ENCODE data around the gene MOSPD3.

The MOSPD3 gene

DNA sequence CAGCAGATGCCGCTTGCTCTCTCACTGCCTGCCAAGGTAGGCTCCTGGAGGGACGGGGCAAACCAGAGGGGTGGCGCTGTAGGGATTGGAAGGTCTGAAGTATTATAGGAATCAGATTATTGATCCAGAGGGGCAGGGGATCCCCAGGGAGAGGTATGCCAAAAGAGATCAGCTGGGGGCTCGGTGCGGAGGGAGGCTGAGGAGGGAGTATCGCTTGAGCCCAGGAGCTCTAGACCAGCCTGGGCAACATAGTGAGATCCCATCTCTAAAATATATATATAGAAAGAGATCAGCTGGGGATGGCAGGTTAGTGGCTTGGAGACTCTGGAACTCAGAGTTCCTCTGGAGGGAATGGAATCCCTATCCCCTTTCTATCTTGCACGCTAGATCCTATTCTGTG lies 17.2 kb upstream of the MOSPD3 start:
- DNase-seq, result no peak

DNA sequence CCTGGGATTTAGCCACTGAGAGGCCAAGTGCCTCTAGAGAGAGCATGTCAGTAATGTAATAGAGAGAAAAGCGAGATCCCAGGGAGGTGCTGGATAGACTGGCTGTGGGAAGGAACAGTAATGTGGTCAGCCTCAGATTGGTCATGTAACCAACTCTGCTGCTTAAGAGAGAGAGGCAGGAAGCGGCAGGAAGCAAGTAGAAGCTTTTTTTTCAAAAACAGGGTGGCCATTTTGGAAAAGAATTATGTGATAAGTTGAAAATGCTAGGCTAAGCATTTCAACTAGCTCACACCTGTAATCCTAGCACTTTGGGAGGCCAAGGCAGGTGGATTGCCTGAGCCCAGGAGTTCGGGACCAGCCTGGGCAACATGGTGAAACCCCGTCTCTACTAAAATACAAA lies 13.9 kb upstream of the MOSPD3 start:
- DNase-seq, result no peak

DNA sequence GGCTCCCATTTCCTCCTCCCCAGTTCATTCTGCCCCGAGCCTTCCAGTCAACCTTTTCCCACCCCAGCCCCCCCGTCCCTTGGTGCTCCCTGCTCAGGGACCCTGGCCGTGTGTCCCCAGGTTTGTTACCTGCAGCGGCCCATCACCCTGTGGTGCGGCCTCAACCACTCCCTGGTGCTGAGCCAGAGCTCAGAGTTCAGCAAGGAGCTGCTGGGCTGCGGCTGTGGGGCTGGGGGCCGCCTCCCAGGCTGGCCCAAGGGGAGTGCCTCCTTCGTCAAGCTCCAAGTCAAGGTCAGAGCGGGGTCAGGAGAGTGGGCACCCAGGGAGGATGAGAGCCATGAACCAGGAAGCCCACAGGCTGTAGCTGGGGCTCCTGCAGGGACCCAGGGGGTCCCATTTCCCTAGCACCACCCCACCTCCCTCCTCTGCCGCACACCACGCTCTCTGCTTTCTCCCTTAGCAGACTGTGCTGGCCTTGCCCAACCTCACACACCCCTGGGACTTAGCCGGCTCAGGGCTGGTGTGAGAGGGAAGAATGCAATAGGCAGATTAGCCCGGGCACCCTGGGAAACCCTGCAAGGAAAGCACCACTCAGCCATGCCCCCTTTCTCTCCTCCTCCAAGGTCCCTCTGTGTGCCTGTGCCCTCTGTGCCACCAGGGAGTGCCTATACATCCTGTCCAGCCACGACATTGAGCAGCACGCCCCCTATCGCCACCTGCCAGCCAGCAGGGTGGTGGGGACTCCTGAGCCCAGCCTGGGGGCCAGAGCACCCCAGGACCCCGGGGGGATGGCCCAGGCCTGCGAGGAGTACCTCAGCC lies 12.2 kb upstream of the MOSPD3 start:
- DNase-seq, result no peak

DNA sequence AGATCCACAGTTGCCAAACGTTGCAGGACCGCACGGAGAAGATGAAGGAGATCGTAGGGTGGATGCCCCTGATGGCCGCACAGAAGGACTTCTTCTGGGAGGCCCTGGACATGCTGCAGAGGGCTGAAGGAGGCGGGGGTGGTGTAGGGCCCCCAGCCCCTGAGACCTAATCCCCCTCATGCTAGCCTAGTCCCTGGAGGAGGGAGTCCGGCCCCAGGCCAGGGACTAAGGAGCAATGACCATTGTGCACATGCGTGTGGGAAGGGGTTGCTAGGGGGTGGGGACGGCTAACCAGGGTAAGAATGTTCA lies 11.7 kb upstream of the MOSPD3 start:
- DNase-seq, result no peak

DNA sequence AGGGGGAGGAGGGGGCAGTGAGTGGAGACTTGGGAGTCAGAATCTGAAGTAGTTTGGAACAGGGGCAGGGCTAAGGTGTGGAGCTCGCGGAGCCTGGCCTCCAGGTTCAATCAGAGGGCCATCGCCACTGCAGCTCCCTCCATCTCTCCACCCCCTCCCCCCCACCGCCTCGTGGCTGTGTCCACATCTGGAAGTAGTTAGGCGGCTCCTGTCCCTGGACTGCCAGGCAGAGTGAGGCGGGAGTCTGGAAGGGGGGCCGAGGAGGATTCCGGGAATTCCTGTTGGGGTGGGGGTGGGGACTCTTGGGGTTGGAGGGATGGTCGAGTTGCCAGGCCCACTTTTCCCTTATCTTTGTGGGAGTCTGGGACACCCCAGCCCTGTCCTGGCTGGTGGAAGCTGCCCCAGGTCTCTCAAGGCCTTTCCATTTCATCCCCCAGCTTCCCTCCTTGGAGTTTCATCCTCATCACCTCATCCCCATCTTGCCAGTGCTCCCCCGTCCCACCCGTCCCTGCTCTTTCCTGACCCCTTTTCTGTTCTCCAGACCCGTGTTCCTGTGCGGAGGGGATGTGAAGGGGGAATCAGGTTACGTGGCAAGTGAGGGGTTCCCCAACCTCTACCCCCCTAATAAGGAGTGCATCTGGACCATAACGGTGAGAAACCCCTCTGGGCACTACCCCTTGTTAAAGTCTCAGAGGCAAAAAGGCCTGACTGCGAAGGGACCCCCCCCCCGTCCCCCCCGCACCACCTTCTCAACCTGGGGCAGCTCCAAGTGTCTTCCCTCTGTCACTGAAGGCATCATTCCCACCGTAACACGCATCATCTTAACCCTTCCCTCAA lies 9.2 kb upstream of the MOSPD3 start:
- no peak for DNase-seq

DNA sequence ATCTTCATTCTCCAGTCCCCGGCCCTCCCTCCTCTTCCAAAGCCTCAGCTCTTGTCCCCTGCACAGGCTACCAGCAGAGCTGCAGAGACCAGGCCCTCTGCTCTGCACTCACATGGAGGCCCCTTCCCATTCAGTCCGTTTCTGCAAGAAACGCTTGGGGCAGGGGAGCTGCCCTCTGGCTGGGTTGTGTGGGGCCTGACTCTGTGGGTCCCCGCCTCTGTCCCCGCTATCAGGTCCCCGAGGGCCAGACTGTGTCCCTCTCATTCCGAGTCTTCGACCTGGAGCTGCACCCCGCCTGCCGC lies 8.7 kb upstream of the MOSPD3 start:
- DNase-seq, result no peak

DNA sequence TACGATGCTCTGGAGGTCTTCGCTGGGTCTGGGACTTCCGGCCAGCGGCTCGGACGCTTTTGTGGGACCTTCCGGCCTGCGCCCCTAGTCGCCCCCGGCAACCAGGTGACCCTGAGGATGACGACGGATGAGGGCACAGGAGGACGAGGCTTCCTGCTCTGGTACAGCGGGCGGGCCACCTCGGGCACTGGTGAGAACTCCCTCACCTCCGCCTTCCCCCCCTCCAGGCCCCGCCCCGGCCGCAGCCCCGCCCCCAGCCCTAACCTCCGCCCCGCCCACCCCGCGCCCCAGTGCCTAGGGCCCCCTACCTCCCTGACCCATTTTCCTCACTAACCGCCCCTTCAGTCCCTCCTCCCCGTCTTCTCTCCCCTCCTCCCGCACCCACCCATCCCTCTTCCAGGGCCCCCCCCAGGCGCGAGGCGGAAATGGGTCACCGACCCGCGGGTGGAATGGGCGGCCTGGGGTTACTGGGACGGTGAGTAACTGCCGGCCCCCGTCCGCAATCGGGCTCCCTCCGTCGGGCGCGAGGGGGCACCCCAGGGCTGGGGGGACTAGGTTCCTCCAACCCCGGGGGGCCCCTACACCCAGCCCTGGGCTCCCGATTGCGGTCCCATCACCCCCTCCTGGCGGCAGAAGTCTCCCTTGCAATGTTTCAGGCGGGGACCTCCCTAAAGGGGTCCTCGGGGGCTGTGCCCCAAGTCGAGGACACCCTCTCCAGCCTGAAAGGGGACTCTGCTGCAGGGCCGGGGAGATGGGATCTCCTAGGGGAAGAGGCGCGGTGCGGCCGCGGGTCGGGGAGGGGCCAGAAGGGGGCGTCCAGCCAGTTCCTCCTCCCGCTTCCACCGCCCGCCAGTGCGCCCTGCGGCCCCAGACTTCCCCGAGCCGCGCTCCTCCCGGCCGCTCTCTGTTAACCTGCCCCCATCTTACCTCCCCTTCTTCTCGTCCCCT lies 8.0 kb upstream of the MOSPD3 start:
- DNase-seq, result peak; percentile 89

DNA sequence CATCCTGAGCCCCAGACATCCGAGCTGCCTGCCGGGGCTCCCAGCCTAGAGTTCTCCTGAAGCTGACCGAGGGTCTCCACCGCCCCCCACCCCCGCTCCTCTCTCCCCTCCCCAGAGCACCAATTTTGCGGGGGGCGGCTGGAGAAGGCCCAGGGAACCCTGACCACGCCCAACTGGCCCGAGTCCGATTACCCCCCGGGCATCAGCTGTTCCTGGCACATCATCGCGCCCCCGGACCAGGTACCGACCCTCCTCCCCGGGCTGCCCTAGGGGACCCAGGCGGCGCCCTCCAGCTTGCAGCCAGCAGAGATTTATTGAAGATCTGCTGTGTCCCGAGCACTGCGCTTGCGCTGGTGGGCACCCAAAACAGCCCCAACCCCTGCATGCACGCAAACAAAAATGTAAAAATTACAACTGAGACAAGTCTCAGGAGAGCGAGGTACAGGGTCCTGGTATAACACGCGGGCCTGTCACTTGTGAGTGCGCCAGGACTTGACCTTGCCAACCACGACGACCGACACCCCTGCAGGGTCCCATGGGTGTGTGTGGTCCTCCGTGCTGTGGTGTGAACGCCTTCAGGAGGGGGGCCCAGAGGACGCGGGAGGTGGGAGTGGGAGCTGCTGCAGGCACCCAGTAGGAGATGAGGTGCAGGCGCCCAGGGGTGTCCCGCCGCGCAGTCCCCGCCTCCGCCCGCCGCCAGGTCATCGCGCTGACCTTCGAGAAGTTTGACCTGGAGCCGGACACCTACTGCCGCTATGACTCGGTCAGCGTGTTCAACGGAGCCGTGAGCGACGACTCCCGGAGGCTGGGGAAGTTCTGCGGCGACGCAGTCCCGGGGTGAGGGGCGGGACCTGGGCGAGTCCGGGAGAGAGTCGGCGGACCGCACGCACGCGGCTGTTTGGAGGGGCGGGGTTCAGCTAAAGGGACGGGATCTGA lies 7.1 kb upstream of the MOSPD3 start:
- DNase-seq, result no peak

DNA sequence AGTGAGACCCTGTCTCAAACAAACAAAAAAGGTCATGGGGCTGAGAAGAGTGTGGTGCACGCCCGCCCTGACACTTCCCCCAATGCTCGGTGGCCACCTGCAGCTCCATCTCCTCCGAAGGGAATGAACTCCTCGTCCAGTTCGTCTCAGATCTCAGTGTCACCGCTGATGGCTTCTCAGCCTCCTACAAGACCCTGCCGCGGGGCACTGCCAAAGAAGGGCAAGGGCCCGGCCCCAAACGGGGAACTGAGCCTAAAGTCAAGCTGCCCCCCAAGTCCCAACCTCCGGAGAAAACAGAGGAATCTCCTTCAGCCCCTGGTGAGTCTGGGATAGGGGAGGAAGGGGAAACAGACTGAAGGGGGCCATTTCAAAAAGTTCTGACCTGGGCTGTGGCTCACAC lies 6.0 kb upstream of the MOSPD3 start:
- no peak for DNase-seq

DNA sequence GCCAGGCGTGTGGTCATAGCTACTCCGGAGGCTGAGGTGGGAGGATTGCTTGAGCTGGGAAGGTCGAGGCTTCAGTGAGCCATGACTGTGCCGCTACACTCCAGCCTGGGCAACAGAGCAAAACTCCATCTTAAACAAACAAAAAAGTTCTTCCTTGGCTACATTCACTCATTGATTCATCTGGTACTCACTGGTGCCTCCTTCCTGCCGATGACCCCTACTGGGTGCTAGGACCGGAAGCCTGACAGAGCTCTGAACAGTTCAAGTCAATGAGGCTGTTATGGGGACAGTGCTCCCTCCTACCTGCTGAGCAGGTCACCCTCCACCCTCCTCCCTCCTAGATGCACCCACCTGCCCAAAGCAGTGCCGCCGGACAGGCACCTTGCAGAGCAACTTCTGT lies 5.2 kb upstream of the MOSPD3 start:
- no peak for DNase-seq

DNA sequence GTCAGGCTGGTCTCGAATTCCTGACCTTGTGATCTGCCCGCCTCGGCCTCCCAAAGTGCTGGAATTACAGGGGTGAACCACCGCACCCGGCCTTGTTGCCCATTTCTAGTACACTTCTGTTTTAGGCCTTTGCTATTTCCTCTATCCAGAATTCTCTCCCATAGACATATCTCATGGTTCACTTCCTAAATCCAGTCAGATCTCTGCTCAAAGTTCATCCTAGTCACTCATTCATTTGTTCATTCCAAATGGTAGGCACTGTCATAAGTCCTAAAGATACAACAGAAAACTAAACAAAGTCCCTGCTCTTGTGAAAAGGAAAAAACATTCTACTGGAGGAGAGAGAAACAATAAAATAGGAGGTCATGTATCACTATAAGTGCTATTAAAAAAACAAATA lies 2.4 kb upstream of the MOSPD3 start:
- DNase-seq, result no peak

DNA sequence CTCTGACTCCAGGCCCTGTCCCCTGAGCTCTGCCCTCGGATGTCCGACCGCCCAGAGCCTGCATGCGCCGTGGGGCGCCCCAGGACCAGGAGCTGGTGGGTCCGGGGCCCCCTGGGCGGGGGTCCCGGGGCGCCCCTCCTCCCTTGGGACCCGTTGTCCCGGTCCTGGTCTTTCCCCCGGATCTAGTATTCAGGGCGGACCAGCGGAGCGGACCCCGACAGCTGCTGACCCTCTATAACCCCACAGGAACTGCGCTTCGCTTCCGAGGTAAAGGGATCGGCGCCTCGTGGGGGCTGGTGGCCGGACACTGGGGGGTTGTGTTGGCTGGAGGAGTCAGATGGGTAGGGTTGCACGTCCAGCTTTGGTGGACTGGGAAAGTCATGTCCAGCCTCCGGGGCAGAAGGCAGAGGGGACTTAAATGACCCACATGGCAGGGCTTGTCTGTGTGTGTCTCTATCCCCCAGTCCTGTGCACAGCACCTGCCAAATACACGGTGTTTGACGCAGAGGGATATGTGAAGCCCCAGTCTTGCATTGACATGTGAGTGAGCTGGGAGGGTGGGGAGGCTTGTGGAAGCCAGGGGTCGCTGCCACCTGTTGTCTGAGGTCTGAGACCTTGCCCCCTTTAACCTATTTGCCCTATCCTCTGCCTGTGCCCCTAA lies 520 bp downstream of the MOSPD3 start:
- no peak for DNase-seq

DNA sequence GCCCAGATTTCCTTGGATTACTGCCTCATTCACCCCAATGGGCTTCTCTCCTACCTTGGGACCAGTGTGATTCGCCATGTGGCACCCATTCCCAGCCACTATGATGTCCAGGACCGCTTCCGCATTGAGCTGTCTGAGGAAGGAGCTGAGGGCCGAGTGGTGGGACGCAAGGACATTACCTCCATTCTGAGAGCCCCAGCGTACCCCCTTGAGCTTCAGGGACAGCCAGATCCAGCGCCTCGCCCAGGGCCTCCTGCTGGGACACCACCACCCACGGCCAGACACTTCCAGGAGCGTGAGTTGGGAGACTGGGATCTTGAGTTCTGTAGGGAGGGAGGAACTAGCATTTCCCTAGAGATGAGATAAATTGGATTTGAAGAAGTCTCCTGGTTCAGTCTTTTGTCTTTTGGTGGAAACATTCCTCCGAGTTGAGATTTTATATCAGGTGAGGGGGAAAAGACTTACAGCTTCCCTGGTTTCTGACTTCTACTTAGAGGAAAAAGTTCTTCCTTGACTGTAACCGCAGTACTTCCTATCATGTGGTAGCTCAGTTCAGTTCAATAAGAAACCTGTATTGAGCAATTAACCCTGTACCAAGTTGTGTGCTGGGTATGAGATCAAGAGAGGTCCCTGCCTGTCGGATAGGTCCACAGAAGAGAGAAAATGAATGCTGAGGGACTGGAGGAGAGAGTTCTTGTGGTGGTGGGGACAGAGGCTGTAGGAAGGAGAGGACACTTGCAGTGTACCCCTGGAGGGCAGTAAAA lies 1.3 kb downstream of the MOSPD3 start:
- DNase-seq, result no peak

DNA sequence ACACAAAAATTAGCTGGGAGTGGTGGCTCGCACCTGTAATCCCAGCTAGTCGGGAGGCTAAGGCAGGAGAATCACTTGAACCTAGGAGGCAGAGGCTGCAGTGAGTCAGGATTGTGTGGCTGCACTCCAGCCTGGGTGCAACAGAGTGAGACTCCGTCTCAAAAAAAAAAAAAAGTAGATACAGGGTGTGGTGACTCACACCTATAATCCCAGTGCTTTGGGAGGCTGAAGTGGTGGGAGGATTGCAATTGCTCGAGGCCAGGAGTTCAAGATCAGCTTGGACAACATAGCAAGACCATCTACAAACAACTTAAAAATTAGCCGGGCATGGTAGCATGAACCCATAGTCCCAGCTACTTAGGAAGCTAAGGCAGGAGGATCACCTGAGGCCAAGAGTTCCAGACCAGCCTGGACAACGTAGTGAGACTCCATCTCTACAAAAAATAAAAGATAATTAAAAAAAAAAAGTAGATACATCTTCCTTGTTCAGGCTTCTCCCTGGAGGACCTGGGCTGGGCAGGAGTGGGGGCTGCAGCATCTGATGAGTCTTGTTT lies 2.0 kb downstream of the MOSPD3 start:
- DNase-seq, result no peak

DNA sequence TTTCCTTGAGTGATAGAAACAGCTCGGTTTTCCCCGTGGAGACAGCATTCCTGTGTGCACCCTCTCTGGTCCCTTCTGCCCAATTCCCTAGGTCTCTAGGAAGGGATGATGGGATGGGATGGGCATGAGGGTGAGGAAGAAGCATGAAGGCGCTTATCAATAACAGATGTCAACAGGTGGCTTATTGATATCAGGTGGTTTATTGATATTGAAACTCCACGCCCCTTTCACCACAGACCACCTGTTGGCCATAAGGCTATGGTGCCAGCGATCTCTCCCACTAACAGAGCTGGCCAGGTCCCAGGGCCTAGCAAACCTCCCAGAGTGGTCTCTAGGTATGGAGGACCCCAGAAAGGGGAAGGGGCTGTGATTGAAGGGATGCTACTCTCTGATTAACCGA lies 7.9 kb downstream of the MOSPD3 start:
- no peak for DNase-seq

DNA sequence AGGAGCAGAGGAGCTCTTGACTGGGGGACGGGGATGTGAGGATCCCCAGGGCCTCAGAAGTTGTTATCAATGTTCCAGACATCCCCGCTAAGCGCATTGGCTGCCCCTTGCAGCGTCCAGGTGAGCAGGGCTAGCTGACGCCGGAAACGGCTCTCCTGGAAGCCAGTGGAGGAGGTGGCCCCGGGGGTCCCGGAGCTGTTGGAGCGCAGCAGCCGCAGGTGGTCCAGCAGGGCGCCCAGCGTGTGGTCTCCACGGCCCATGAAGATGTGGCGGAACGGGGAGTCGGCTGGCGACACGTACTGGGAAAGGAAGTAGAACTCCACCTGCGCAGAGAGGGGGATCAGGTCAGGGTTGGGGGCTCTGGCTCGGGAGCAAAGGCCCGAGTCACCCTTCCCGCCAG lies 8.5 kb downstream of the MOSPD3 start:
- no peak for DNase-seq

DNA sequence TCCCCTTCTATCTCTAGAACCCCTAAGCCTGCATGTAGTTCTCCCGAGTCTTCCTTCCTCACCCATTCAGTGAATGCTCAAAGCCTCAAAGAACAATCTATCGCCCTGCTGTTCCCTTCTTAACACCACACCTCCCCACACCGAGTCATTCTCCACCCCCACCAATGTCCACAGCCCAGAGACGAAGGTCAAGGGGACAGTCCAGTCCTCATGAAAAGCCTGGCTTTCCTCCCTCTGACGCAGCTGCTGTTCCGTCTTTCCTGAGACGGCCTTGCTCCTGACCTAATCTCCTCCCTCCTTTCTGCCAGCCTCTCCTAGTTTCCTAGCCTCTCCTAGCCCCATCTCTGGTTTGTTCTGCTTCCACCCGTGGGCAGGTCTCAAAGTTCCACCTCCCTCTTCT lies 9.2 kb downstream of the MOSPD3 start:
- no peak for DNase-seq

DNA sequence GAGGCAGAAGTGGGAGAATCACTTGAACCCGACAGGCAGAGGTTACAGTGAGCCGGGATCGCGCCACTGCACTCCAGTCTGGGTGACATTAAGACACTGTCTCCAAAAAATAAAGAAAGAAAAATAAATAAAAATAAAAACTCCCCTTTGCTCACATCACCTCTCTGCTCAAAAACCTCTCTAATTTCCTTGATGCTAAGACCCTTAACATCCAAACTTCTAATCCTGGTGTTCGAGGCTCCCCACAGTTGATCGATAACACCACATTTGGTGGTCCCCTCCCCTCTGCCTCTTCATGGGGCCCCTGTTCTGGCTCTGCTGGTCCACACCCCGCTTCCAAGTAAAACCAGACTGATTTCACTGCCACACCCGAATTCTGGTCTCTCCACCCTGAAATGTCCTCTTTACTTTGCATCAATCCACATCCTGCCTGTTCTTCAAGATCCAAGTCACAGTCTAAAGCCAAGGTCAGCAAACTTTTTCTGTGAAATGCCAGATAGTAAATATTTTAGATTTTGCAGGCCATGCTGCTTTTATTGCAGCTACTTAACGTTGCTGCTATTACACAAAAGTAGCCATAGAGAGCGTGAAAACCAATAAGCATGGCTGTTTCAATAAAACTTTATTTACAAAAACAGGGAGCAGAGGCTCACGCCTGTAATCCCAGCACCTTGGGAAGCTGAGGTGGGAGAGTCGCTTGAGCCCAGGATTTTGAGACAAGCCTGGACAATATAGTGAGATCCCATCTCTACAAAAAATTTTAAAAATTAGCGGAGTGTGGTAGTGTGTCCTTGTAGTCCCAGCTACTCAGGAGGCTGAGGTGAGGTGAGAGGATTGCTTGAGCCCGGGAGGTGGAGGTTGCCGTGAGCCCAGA lies 11.8 kb downstream of the MOSPD3 start:
- DNase-seq, result no peak

DNA sequence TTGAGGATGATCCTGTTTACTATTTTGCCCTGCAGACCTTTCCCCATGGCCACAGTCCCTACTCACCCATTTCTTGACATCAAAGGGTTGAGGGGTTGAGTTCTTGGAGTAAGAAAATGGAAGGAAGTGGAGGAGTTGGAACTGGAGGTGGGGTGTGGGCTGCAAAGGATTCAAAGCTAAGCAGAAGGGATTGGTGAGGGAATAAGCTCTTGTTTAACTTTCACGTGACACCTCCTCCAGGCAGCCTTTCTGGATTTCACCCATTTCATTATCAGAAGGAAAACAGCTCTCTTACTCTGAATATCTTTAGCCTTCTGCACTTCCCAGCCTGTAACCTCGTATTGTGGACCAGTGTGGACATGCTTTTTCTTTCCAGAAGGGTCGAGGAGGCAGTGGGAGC lies 13.7 kb downstream of the MOSPD3 start:
- no peak for DNase-seq

Data from 8988T (cell line).